ENCODE data around the gene OR2AP1. TPM values are rescaled to one million over a fixed set of nuclear protein-coding genes. Genes with fewer than 3 reads are reported as not detected.
"Not testable (repeated sequence)": the region's sequence is repeated elsewhere in the genome, so short reads cannot be mapped to it uniquely, and the experiment has no call there.

Gene OR2AP1
- not detected for total RNA-seq

GRCh38 chr12:55572168-55572567 is at the start of gene OR2AP1:
TSS of gene OR2AP1 (plus strand) at chr12:55572468. CDS start at chr12:55574415, 1,947 bp downstream.
- no peak for ATAC-seq
- 75 to 93% methylated on average over 1 of the region's 1 CpG for WGBS, 2 donors (ENCODE audit: low coverage in 1 of 2)
- H3K27me3 ChIP-seq = no peaks in the 10 kb centered on the region
- H3K9me3 ChIP-seq = peaks cover 0 to 46% (median 0%) of the 10 kb centered on the region in 3 donors
- no peak within 1 kb of the TSS for H3K27ac ChIP-seq
- no peaks in the 10 kb centered on the region for H3K36me3 ChIP-seq
- H3K4me3 ChIP-seq = no peak within 1 kb of the TSS
- TF ChIP-seq CTCF (IDR thresholded peaks at IDR 0.05) (no peak), POLR2A (IDR thresholded peaks at IDR 0.05) (no peak), EP300 (IDR thresholded peaks at IDR 0.05) (no peak), POLR2AphosphoS5 (IDR thresholded peaks at IDR 0.05) (no peak)
- H3K4me1 ChIP-seq = no peaks in the 10 kb centered on the region

- not testable (repeated sequence) for H3K36me3 ChIP-seq, H3K4me1 ChIP-seq, H3K9me3 ChIP-seq, H3K27ac ChIP-seq, ATAC-seq, H3K4me3 ChIP-seq, H3K27me3 ChIP-seq
- WGBS, 2 donors (ENCODE audit: low coverage in 1 of 2) = 51 to 69% methylated on average over 2 of the region's 2 CpGs
Measured at GRCh38 chr12:55548235-55548634, 24.0 kb upstream of the OR2AP1 start.

- no peak for ATAC-seq
- H3K9me3 ChIP-seq = no peaks in the 10 kb centered on the region
- no peaks in the 10 kb centered on the region for H3K36me3 ChIP-seq
- H3K4me1 ChIP-seq = no peaks in the 10 kb centered on the region
- H3K4me3 ChIP-seq = no peak overlapping the region
- no peak overlapping the region for H3K27ac ChIP-seq
- H3K27me3 ChIP-seq = no peaks in the 10 kb centered on the region
- no peak for TF ChIP-seq POLR2A (IDR thresholded peaks at IDR 0.05)
- TF ChIP-seq EP300 (IDR thresholded peaks at IDR 0.05) = no peak
- no peak for TF ChIP-seq POLR2AphosphoS5 (IDR thresholded peaks at IDR 0.05)
- TF ChIP-seq CTCF (IDR thresholded peaks at IDR 0.05) = no peak
Measured at GRCh38 chr12:55548756-55549155, 23.5 kb upstream of the OR2AP1 start.

- no peaks in the 10 kb centered on the region for H3K27me3 ChIP-seq
- H3K4me3 ChIP-seq = no peak within 1 kb of the TSS
- H3K4me1 ChIP-seq = no peaks in the 10 kb centered on the region
- H3K27ac ChIP-seq = no peak within 1 kb of the TSS
- TF ChIP-seq EP300 (IDR thresholded peaks at IDR 0.05) = no peak
- no peak for TF ChIP-seq POLR2AphosphoS5 (IDR thresholded peaks at IDR 0.05)
- no peak for TF ChIP-seq POLR2A (IDR thresholded peaks at IDR 0.05)
- TF ChIP-seq CTCF (IDR thresholded peaks at IDR 0.05) = no peak
- H3K9me3 ChIP-seq = no peaks in the 10 kb centered on the region
- H3K36me3 ChIP-seq = no peaks in the 10 kb centered on the region
- WGBS, 2 donors (ENCODE audit: low coverage in 1 of 2) = 19 to 44% methylated on average over 2 of the region's 2 CpGs
- no peak for ATAC-seq
Measured at GRCh38 chr12:55549302-55549701, 23.0 kb upstream of the OR2AP1 start, which contains the start of gene OR6C4. TSS of gene OR6C4 (plus strand) at chr12:55549602. CDS start at chr12:55551227, 1,625 bp downstream.

GRCh38 chr12:55554296-55554695 is 18.0 kb upstream of the OR2AP1 start:
- Histone ChIP-seq H3K27me3 (no peaks in the 10 kb centered on the region), H3K4me3 (no peak overlapping the region), H3K4me1 (no peaks in the 10 kb centered on the region), H3K9me3 (peaks cover 0 to 22% (median 0%) of the 10 kb centered on the region in 3 donors), H3K27ac (no peak overlapping the region), H3K36me3 (no peaks in the 10 kb centered on the region)
- ATAC-seq = no peak
- TF ChIP-seq CTCF (IDR thresholded peaks at IDR 0.05) = no peak
- no peak for TF ChIP-seq POLR2A (IDR thresholded peaks at IDR 0.05)
- no peak for TF ChIP-seq EP300 (IDR thresholded peaks at IDR 0.05)
- no peak for TF ChIP-seq POLR2AphosphoS5 (IDR thresholded peaks at IDR 0.05)

GRCh38 chr12:55570060-55570459 is 2.2 kb upstream of the OR2AP1 start:
- peaks cover 0 to 54% (median 0%) of the 10 kb centered on the region in 3 donors for H3K9me3 ChIP-seq
- not testable (repeated sequence) for H3K4me3 ChIP-seq, H3K4me1 ChIP-seq, ATAC-seq, H3K27me3 ChIP-seq, H3K27ac ChIP-seq, H3K36me3 ChIP-seq

- not testable (repeated sequence) for H3K4me3 ChIP-seq, ATAC-seq
- peaks cover 0 to 54% (median 0%) of the 10 kb centered on the region in 3 donors for H3K9me3 ChIP-seq
Measured at GRCh38 chr12:55570689-55571088, 1.6 kb upstream of the OR2AP1 start.

More at GRCh38 chr12:55570689-55571088, 1.6 kb upstream of the OR2AP1 start:
- H3K27me3 ChIP-seq, H3K4me1 ChIP-seq, H3K36me3 ChIP-seq, H3K27ac ChIP-seq: not testable (repeated sequence)
- 75% methylated on average over 1 of the region's 1 CpG; no CpG with 5 or more reads in 1 of the 2 donors for WGBS, 2 donors (ENCODE audit: low coverage in 1 of 2)

All from gastroesophageal sphincter (tissue), 4 donors.